Stimulated activated CD4-positive, alpha-beta T cell treated with anti-CD3 and anti-CD28 coated beads, Interleukin-1b, Interleukin-23, amount 100 ng/mL, for 1 hour (primary cell): Measurements from ENCODE around the gene TMEM72.

ENCODE experiments used
- DNase-seq, 2 donors: peaks; one replicate each; pipeline ENCODE4 v3.0.0-alpha.2; 2020; ENCODE audit warnings: low read depth in 2 of 2

Gene TMEM72

DNA sequence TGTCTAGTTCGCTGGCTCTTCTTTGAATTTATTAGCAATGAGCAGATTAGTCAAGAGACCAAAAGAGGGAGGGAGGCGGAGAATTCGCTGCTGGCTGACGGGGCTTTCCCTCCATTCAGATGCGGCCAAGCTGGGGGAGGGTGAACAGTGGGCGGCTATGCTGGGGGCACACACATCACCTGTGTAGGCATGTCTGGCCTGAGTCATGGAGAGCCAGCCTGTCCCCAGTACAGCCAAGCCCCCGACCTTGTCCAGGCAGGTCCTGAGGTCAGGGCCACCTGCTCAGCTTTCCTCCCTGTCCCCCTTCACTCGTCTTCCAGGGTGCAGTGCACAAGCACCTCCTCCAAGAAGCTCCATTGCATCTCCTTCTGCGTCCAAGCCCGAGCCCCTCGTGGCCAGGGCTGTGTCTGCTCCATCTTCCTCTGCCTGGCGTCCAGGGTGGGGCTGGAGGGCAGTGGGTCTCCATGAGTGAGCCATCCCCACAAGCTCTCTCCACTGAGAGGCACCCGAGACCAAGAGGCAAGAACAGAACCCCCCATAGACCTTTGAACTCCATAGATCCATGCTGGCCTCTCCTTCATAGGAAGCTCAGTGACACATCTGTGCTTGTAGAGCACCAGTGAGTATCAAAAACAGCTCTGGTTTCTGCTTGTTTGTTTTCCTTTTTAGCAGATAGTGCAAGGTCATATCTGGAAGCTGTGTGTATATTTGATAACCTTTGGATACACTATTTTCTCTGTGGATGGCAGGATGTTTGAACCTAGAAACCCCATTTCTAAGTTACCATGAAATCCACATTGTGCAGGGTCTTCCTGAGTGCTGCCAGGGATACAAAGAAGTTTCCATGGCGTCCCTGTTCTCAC lies 69.4 kb downstream of the TMEM72 start:
- no peak for DNase-seq

DNA sequence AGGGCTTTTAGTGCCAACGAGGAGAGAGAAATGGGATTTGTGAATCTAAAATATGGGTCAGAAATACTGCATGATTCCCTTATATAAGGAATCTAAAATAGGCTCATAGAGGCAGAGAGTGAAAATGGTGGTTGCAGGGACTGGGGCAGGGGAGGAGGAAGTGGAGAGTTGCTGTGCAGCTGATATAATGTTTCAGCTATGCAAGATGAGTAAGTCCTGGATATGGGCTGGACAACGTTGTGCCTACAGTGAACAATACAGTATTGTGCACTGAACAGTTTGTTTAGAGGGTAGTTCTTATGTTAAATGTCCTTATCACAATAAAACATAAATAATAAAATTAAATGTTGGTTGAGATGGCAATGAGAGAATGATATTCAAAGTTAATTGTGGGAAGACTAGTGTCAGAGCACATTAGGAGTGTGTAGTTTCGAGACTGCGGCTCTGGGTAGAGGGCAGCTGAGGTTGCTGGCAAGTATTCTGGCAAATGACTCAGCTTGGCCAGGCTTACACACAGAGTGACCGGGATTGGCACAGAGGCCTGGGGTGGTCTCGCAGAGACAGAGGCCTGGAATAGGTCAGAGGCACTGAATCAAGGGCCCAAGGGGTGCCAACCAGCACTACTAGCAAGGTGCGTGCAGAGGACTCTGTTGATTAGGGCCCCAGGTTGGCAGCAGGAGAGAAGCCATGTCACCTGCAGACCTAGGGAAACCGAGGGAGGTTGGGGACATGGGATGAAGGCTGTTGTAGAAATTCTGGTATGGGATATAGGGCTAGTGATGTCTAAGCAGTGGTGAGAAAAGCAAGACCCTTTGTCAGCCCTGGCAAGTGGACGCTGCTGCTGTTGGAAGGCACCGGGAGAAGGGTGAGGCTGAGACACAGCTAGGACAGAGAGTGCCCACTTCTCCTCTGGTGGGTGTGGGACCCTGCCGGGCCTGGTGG lies 70.3 kb downstream of the TMEM72 start:
- no peak for DNase-seq

DNA sequence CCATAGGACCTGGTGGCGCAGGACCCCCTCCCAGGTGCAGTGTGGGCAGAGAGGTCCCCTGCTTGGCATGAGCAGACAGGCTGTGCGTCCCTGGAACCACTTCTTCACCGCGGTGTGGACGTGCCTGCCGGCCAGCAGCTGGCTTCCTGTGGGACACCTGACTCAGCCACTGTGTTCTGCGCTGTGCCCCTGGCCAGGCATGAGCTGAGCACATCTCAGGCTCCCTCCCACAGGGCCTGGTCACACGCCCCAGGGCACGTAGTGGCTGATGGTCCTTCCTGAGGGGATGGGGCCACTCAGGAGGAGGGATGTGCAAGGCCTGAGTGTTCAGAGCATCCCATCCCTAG lies 71.0 kb downstream of the TMEM72 start:
- DNase-seq, result no peak

DNA sequence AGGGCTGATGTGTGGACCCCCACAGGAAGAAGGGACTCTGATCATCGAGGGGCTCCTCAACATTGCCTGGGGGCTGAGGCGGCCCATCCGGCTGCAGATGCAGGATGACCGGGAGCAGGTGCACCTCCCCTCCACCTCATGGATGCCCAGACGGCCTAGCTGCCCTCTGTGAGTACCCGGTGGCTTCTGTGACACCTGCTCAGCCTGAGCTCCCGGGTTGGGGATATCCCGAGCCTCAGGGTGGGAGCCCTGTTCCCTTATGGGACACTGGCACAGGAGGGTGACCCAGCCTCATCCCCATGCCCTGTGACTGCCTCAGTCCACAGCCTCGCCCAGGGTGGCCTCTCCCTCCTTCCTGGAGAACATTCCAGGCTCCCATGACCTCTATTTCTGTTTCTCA lies 71.4 kb downstream of the TMEM72 start:
- no peak for DNase-seq

DNA sequence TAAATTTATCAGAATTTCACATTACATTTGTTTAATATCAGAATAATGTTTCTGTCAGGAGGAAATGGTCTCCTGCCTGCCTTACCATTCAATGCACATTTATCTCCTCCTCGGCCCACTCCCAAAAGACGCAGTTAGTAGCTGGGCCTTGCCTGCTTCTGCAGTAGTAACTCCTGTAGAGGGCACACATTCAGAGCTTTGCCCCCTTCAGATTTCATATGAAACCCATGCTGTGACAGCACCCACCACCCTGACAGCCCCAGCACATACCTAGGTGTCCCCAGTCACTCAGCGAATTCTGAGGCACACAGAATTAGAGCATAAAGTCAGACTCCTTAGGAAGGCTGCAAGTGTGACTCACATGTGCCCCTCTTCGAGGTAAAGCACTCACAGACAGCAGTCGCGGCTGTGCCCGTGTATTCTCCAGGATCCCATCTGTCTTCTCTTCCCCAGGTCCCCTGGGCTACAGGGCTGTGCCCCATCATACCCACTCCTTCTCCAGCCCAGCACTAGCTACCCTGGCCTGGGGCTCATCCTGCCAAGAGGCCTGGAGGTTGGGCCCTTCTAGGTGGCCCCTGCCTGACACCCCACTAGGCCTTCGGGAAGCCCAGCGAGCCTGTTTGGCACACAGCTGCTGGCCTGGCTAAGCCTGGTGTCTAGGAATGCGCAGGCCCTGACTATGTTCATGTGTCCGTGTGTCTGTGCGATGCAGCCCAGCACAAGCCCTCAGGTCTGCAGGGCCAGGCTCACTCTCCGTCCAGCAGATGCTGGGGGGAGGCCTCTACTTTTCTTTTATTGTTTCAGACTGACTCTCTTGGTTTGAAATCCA lies 72.1 kb downstream of the TMEM72 start:
- no peak for DNase-seq

DNA sequence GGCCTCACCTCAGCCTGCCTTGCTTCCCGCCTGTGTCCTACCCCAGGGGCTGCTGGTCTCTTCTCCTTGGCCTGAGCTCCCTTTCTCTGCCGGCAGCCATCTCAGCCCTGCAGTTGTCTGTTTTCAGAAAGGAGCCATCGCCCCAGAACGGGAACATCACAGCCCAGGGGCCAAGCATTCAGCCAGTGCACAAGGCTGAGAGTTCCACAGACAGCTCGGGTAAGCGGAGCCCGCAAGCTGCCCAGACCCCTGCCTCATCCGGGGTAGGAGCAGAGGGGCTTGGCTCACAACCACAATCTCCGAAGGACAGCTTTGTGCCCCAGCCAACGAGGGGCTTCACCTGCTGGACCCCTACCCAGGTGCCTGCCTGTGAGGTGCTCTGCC lies 72.8 kb downstream of the TMEM72 start:
- no peak for DNase-seq

DNA sequence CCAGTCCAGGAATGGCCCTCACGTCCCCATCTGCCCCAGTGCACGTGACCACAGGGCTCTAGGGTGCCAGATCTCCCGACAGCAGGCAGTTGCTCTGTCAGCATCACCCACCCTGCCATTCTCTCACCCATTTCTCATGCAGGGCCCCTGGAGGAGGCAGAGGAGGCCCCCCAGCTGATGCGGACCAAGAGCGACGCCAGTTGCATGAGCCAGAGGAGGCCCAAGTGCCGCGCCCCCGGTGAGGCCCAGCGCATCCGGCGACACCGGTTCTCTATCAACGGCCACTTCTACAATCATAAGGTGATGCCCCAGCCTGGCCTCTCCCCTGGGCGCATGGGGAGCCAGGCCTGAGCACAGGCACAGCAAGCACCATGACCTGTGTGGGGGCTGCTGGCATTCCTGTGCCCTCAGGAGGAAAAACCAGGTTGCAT lies 73.5 kb downstream of the TMEM72 start:
- no peak for DNase-seq

DNA sequence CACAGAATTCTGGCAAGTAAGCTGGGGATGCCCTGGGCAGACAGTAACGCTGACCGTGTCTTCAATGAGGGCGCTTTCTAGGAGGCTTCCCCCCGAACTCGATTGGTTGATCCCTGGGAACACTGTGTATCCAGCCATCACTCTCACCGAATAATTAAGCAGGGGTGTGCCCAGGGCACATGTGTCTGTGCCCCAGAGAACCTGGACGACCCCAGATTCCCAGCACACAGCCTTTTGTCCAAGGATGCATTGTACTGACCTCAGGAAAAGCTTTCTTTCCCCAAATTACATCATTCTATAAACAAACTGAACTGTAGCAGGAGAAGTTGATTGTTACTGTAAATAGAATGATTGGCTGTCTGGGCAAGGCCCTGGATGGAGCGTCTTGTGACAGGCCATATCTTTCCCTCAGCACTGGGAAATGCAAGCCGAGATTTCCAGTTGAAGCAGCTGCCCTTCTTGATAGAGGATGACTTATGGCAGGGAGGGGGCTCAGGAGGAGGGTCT lies 74.1 kb downstream of the TMEM72 start:
- DNase-seq, result no peak

DNA sequence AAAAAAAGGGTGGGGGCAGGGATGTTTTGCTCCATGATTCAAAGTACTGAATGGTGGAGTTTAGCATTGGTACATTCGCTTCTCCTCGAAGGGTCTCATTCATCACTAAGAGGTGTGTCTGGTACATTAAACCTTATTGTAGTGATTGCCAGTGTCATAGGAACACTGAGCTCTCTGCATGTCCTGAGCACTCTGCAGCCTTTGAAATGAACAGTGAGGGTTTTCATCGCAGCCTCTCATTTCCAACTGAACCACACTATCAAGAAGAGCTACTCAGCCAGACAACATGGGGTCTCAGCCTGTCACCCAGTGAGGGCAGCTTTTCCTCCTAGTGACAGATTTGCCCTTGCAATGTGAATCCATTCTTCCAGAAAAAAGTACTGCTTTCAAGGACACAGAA lies 75.0 kb downstream of the TMEM72 start:
- DNase-seq, result no peak
